Measurements from ENCODE around the gene TRPC4AP. TPM values are rescaled to one million over a fixed set of nuclear protein-coding genes. Genes with fewer than 3 reads are reported as not detected.

TRPC4AP gene
- total RNA-seq, 1 donor from 2014 or later: 45.9 TPM

DNA sequence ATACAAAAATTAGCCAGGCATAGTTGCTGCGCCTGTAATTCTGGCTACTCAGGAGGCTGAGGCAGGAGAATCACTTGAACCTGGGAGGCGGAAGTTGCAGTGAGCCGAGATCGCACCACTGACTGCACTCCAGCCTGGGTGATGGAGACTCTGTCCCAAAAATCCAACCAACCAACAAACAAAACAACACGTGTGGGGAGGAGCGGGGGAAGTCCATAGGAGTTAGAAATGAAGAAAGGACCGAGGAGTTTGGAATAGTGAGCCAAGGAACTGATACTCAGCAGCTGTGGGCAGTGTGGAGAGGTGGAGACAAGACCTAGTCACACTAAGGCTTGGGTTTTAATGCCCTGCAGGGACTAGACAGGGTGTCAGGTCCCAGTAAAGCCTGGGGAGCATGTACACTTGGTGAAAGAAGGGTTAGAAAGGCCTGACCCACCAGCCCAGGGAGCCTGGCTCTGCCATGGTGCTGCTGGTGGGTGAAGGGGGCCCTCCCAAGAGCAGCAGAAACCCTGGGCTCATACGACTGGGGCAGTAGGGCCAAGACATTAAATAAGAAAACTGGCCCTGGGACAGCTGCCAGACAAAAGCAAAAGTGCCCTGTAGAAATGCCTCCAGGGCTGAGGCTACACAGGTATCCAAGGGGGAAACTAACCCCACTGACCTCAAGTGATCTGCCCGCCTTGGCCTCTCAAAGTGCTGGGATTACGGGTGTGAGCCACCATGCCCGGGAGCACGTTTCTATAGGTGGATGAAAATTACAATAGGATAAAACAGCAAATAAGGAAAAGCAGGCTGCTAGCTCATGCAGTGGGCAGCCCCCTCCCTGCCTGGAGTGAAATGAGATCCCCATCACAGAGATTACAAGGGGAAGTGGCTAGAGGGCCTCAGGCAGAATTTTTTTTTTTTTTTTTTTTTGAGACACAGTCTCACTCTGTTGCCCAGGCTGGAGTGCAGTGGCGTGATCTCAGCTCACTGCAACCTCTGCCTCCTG lies 78.9 kb downstream of the TRPC4AP start:
- DNase-seq: no peak

DNA sequence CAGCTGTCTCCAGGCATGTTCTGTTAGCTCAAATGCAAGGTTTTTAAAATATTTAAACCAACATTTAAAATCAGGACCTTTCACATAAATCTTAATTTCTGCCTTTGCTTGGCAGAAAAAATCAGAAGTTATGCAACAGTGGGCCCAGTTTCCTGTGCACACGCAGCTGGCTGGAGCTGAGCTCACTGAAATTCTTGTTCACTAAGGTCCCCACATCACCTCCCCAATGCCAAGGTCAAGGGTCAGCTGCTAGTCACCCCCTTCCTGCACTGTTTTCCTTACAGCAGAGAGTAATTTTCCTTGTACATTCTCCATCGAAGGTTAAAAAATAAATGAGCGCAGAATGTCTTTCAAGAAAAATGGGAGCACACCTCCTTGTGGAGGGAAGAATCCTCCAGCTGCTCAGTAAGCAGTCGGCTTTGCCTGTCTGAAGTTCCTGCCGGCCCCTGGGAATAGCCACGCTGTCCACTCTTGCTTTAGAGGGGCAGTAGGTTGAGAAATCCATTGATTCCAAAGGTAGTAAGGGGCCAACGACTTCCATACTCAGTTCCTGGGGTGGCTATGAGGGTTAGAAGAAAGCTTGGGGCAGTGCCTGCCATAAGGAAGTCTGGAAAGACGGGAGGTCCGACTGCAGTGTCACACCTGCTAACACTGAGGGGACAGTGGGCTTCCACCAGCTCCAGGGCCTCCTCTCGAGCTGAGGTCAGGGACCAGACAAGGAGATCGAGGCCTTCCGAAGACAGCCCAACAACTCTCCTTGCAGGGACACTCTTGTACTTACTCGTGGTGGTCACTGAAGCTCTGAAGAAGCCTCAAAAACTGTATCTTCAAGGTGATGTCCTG lies 80.2 kb downstream of the TRPC4AP start:
- DNase-seq: no peak

DNA sequence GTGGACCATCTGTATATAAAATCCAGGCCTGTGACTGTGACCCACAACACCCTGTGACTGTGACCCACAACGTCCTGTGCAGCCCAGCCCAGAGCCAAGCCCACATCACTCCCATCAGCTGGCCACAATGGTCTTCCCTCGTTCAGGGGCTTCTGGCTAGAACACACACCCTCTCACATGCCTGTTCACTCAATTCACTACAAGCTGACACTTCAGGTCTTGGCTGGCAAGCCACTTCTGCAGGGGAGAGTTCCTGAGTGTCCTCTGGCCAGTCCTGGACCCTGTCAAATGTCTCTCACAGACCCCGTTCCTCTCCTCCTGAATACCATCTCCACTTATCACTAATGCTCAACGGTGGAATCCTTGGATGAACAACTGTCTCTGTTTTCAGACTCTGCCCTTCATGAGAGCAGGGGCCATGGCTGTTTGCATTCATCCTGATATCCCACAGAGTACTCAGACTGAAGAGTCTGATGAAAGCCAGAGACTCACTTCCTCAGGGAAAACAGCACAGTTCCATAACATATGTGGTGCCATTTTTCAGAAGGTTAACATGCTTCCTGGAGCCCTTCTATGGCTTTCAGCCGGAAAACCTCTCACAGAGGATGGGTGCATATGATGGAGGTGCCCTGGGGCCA lies 80.9 kb downstream of the TRPC4AP start:
- no peak for DNase-seq

DNA sequence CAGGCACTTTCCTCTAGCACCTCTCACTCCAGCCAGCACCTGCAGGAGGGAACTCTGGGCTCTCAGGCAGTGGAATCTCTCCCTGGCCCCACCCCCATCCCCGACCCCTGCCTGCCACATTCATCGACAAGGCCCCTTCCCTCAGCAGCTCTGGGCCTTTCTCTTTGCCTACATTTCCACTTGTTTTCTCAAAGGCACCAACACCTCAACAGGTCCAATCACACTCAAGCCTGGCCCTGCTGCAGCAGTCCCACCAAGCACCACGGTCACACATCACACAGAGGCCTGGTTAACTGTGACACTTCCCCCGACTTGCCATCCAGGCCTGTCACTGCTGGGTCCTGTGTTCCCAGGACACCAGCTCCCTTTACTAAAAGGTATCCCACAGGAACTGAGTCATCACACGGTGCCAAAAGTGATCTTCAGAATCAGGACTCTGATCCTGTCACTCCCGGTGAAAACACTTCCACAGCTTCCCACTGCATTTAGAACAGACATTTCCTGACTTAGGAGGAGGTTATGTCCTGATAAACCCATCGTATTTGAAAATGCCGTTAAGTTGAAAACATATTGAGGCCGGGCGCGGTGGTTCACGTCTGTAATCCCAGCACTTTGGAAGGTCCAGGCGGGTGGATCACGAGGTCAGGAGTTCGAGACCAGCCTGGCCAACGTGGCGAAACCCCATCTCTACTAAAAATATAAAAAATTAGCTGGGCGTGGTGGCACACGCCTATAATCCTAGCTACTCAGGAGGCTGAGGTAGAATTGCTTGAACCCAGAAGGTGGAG lies 82.0 kb downstream of the TRPC4AP start:
- DNase-seq: no peak

GRCh38 chr20:35009665-35010328 lies 82.8 kb downstream of the TRPC4AP start:
- DNase-seq: no peak

- no peak for DNase-seq
Measured at GRCh38 chr20:35008411-35009342, 83.9 kb downstream of the TRPC4AP start.

DNA sequence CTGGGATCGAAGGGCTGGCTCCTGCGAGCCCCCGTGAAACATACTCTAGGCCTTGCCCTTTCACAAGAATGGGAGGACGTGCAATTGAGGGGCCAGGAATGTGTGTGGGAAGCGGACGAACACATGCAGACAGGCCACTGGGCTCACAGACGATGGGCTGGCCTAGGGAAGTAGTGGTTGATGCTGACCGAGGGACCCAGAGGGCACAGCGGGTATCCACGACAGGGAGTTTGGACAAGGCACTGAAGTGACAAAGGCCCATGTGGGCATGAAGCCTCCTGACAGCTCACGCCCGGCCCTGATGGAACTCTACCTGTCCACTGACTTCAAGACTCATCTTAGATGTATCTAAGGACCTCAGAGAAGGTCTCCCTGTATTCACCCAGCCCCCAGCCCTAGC lies 84.7 kb downstream of the TRPC4AP start:
- DNase-seq: no peak

- DNase-seq: no peak
Measured at GRCh38 chr20:35007413-35007812, 85.2 kb downstream of the TRPC4AP start.

DNA sequence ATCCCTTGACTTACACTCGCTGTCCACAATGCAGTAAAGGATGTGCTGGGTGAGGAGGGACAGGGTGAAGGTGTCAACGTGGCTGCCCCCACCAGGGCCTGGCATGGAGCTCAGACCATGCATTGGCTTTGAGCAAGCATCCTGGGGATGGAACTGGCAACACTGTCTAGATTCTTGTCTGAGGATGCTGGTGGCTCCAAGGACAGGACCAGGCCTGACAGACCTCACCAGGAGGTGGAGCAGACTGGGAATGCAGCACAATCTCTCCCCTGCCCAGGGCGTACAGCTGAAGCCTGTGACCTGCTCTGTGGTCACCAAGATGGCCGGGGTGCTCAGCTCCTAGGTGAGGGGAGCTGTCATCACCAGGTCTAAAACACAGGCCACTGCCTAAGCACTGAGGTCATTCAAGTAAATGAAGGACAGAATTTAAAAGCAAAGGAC lies 86.1 kb downstream of the TRPC4AP start:
- DNase-seq: no peak

DNA sequence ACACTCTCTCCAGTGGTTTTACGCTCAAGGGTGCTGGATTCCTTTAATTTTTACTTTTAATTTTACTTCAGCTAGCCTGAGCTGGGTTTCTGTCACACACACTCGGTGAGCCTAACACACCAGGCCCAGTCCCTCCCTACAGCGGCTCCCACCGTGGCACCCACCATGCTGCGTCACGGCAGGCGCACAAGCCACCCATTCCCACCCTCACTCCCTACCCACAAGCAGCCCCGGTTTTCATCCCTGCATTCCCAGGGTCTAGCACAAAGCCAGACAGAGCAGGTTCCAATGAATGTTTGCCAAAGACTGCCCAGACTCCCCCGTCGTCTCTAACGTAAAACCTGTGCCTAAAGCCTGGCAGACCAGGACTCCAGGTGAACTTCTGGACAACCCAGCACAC lies 86.6 kb downstream of the TRPC4AP start:
- no peak for DNase-seq

DNA sequence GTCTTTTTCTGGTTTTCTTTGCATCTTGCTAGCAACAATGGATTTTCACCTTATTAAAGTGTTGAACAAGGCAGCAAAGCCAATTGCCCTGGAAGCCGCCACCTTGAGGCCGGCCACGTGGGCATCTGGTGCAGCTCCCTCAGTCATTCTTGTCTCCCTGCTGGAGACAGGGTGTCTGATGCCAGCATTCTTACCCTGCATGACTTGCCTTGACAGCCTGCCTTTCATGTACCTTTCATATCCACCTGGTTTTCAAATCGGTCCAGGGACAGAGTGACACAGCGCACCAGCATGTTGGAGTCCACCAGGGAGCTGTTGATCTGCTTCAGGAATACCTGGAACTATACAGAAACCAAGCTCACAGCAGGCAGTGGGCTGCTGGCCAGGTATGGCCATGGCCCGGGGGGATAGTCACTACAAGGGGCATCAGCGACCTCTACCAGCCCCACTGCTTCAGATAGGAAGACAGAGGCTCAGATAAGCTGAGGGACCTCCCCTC lies 87.1 kb downstream of the TRPC4AP start:
- DNase-seq: no peak

GRCh38 chr20:35004749-35005462 lies 87.7 kb downstream of the TRPC4AP start:
- no peak for DNase-seq

GRCh38 chr20:35004051-35004725 lies 88.4 kb downstream of the TRPC4AP start:
- no peak for DNase-seq

DNA sequence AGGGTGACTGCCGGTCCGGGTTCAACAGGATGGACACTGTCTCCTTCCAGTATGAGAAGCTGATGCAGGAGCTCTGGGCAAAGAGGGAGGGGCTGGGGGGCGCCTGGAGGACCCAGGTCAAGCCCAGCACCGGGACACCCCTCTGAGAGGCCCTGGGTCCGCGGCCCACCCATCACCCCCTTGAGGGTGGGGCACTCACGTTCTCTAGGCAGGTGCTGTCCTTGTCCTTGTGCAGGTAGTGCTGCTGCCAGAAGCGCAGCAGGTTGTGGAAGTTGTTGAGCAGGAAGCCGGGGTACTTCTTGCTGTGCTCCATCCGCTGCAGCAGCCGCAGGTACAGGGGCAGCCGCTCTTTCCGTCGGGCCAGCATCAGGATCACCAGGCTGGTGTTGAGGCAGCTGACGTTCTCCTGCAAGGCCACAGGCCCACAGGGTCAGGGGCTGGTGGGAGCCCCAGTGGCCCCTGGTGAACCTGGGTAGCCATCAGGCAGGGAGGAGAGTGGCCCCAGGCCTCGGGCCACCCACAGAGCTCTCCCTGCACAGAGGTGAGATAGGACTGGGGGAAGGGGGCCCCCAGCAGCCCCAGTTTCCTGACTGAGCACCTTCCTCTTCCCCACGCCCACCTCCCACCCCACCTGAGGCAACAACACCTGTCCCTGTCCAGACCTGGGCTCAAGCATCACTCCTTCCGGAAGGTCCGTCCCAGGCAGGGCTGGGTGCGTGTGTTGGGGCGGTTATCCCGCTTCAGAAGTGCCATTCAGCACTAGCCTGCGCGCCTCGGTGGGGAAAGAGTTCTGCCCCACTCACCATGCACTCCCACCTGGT lies 89.2 kb downstream of the TRPC4AP start:
- no peak for DNase-seq

GRCh38 chr20:35002426-35003210 lies 90.0 kb downstream of the TRPC4AP start:
- no peak for DNase-seq

DNA sequence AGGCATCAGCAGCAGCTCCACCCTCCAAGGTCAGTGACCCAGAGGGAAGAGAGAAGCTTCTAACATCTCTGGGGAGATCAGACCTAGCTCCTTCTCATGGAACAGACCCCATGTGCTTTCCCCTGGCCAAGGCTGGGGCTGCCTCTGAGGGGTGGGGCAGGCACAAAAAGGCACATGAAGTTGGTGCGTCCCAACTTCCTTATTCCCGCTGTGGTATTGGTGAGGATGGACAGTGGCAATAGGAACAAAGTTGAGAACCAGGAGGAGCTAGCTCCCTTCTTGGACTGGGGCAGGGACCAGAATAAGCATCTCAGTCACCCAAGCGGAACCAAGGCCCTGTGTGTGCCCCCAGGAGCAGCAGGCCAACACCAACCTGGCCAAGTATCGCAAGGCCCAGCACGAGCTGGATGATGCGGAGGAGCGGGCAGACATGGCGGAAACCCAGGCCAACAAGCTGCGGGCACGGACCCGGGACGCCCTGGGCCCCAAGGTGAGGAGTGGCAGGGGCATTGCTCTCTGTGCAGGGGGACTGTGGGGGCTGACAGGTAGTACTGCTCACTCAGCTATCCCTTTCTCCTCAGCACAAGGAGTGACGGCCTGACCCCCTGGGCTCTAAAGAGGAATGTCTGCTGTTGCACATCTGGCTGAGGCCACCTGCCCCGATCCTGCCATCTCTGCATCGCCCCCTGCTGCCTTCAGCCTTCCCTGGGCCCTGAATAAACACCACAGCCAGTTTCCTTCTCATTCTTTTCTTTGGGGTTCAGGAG lies 90.8 kb downstream of the TRPC4AP start:
- DNase-seq: no peak

Data from occipital lobe (tissue), 2 donors.